ENCODE data around the gene SH3RF3.
"Not testable (repeated sequence)": the region's sequence is repeated elsewhere in the genome, so short reads cannot be mapped to it uniquely, and the experiment has no call there.

DNA sequence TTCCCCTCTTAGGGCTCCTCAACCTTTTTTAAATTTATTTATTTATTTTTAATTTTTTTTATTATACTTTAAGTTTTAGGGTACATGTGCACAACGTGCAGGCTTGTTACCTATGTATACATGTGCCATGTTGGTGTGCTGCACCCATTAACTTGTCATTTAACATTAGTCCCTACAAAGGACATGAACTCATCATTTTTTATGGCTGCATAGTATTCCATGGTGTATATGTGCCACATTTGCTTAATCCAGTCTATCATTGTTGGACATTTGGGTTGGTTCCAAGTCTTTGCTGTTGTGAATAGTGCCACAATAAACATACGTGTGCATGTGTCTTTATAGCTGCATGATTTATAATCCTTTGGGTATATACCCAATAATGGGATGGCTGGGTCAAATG lies 33.4 kb downstream of the SH3RF3 start:
- TF ChIP-seq SUZ12 (IDR thresholded peaks at IDR 0.05; ENCODE audit: extremely low read depth, insufficient read depth, insufficient read length); YY1 (IDR thresholded peaks at IDR 0.05; ENCODE audit: insufficient read depth, insufficient read length); ZNF274 (IDR thresholded peaks at IDR 0.05; ENCODE audit: low read depth, low read length): not testable (repeated sequence)

All from NT2/D1 (cell line).